H1 (cell line): ENCODE results near the gene ALK. TPM values are rescaled to one million over a fixed set of nuclear protein-coding genes. Genes with fewer than 3 reads are reported as not detected.

Experiments
- CTCF ChIA-PET: fragments of 300-600 bp; sonication (Branson Sonifier 250); formaldehyde crosslinking; loops from one replicate; lab custom pipeline; 2021; ENCODE audit not compliant: partially characterized antibody; lab: Charles Lee
- POLR2A ChIA-PET: fragments of 300-600 bp; sonication (Branson Sonifier 250); formaldehyde crosslinking; loops from one replicate; lab custom pipeline; 2021; ENCODE audit warnings: inconsistent platforms; ENCODE audit not compliant: partially characterized antibody; lab: Charles Lee
- DNase-seq, 2 experiments: peaks; one replicate each; pipeline versions ENCODE4 v3.0.0 to v3.0.0-alpha.2; 2010 to 2022; ENCODE audit warnings: low spot score in 2 of 2, low read depth in 1 of 2, mixed read lengths in 1 of 2
- FAIRE-seq: peaks from 2 replicates; lab custom pipeline; 2011; peaks lifted over from hg19 to GRCh38; lab: Jason Lieb, UNC
- H2AFZ ChIP-seq: 2 replicates; pipeline ENCODE4 v1.8.1; 2012; ENCODE audit warnings: low read length, inconsistent platforms
- H2AK5ac ChIP-seq: 2 replicates; pipeline ENCODE4 v1.6.1; 2013; ENCODE audit warnings: low read depth, low read length
- H2BK120ac ChIP-seq: replicated peaks from 2 replicates; pipeline ENCODE3; 2013; ENCODE audit warnings: low read depth, low read length, inconsistent platforms
- H2BK12ac ChIP-seq: 2 replicates; pipeline ENCODE4 v1.6.1; 2013; ENCODE audit warnings: low read depth, low read length
- H2BK15ac ChIP-seq: 2 replicates; pipeline ENCODE4 v1.6.1; 2013; ENCODE audit warnings: low read length
- H2BK20ac ChIP-seq: 2 replicates; pipeline ENCODE4 v1.6.1; 2013; ENCODE audit warnings: low read length
- H2BK5ac ChIP-seq: 2 replicates; pipeline ENCODE4 v1.6.1; 2013; ENCODE audit warnings: low read depth, low read length
- H3K14ac ChIP-seq: 2 replicates; pipeline ENCODE4 v1.6.1; 2013; ENCODE audit warnings: inconsistent platforms; ENCODE audit not compliant: insufficient read length
- H3K18ac ChIP-seq: 2 replicates; pipeline ENCODE4 v1.6.1; 2013; ENCODE audit warnings: low read length; ENCODE audit errors: extremely low read depth
- H3K23ac ChIP-seq: 2 replicates; pipeline ENCODE4 v1.6.1; 2013; ENCODE audit warnings: inconsistent platforms; ENCODE audit not compliant: insufficient read length
- H3K23me2 ChIP-seq: 2 replicates; pipeline ENCODE4 v1.6.1; 2013; ENCODE audit warnings: low read depth, low read length
- H3K27ac ChIP-seq: 2 replicates; pipeline ENCODE4 v1.6.1; 2011; ENCODE audit warnings: low read depth, low read length, inconsistent platforms
- H3K27me3 ChIP-seq, 4 experiments: replicated peaks in 1 of 4; 1 replicate in 1 of 4; 2 replicates in 3 of 4; pipeline versions ENCODE4 v1.6.1 to v1.8.1; 2011 to 2013; ENCODE audit warnings: low read length in 3 of 4, mild to moderate bottlenecking in 3 of 4, inconsistent platforms in 2 of 4, mixed read lengths in 2 of 4, moderate library complexity in 1 of 4; ENCODE audit not compliant: control insufficient read depth in 3 of 4, insufficient read depth in 3 of 4; ENCODE audit errors: extremely low read depth in 1 of 4
- H3K36me3 ChIP-seq, 4 experiments: 2 replicates each; pipeline versions ENCODE4 v1.6.1 to v1.8.1; 2011 to 2013; ENCODE audit warnings: mild to moderate bottlenecking in 4 of 4, low read length in 3 of 4, moderate library complexity in 2 of 4, control low read depth in 1 of 4, inconsistent platforms in 1 of 4; ENCODE audit not compliant: insufficient read depth in 4 of 4, control insufficient read depth in 2 of 4
- H3K4ac ChIP-seq: replicated peaks from 2 replicates; pipeline ENCODE3; 2013; ENCODE audit warnings: low read length, low read depth, mixed read lengths, inconsistent platforms; ENCODE audit not compliant: insufficient read length
- H3K4me1 ChIP-seq, 4 experiments: replicated peaks in 1 of 4; 1 replicate in 1 of 4; 2 replicates in 3 of 4; pipeline versions ENCODE4 v1.6.1 to v1.8.1; 2011 to 2013; ENCODE audit warnings: low read length in 3 of 4, inconsistent platforms in 2 of 4, mixed read lengths in 1 of 4; ENCODE audit not compliant: insufficient read depth in 4 of 4, control insufficient read depth in 3 of 4
- H3K4me2 ChIP-seq, 2 experiments: 2 replicates each; pipeline versions ENCODE4 v1.6.1 to v1.8.1; 2011 to 2013; ENCODE audit warnings: low read depth in 2 of 2, low read length in 2 of 2, control low read depth in 1 of 2, inconsistent platforms in 1 of 2, mild to moderate bottlenecking in 1 of 2; ENCODE audit not compliant: insufficient read depth in 1 of 2
- H3K4me3 ChIP-seq, 4 experiments: fragments of 200-600, 300-600 bp in 1 of 4; sonication (generic), shearing (Covaris generic), sonication (Bioruptor Twin) in 1 of 4; 2 replicates each; pipeline versions ENCODE4 v1.5.1 to v1.8.1; 2011 to 2016; ENCODE audit warnings: low read length in 4 of 4, low read depth in 3 of 4, control low read depth in 2 of 4, inconsistent platforms in 2 of 4, mild to moderate bottlenecking in 2 of 4, mixed read lengths in 1 of 4, moderate library complexity in 1 of 4; ENCODE audit not compliant: insufficient read depth in 2 of 4; ENCODE audit errors: extremely low read depth in 1 of 4
- H3K56ac ChIP-seq: replicated peaks from 2 replicates; pipeline ENCODE3; 2013; ENCODE audit warnings: low read depth, mild to moderate bottlenecking, mixed read lengths, low read length, inconsistent platforms; ENCODE audit not compliant: insufficient read length
- H3K79me1 ChIP-seq: 2 replicates; pipeline ENCODE4 v1.6.1; 2013; ENCODE audit warnings: low read depth, low read length, control low read depth
- H3K79me2 ChIP-seq, 2 experiments: 2 replicates each; pipeline versions ENCODE4 v1.6.1 to v1.8.1; 2012 to 2013; ENCODE audit warnings: low read length in 2 of 2, mild to moderate bottlenecking in 2 of 2, inconsistent platforms in 1 of 2; ENCODE audit not compliant: insufficient read depth in 2 of 2, control insufficient read depth in 1 of 2
- H3K9ac ChIP-seq, 4 experiments: replicated peaks in 1 of 4; 1 replicate in 1 of 4; 2 replicates in 3 of 4; pipeline versions ENCODE4 v1.6.1 to v1.8.1; 2011 to 2013; ENCODE audit warnings: low read depth in 3 of 4, low read length in 3 of 4, control low read depth in 2 of 4, mild to moderate bottlenecking in 2 of 4, moderate library complexity in 2 of 4, inconsistent platforms in 1 of 4; ENCODE audit errors: extremely low read depth in 1 of 4
- H3K9me3 ChIP-seq, 2 experiments: 2 replicates each; pipeline versions ENCODE4 v1.6.1 to v1.8.1; 2012 to 2013; ENCODE audit warnings: mild to moderate bottlenecking in 2 of 2, moderate library complexity in 2 of 2, control low read depth in 1 of 2, inconsistent platforms in 1 of 2, low read depth in 1 of 2, low read length in 1 of 2, mixed read lengths in 1 of 2; ENCODE audit not compliant: insufficient read depth in 2 of 2
- H4K20me1 ChIP-seq, 2 experiments: replicated peaks in 1 of 2; 2 replicates each; pipeline versions ENCODE3 to v1.8.1; 2011 to 2013; ENCODE audit warnings: inconsistent platforms in 2 of 2, low read length in 2 of 2, mild to moderate bottlenecking in 1 of 2; ENCODE audit not compliant: insufficient read depth in 2 of 2, control insufficient read depth in 1 of 2
- H4K5ac ChIP-seq: 2 replicates; pipeline ENCODE4 v1.6.1; 2013; ENCODE audit warnings: low read length, low read depth, mixed read lengths, inconsistent platforms; ENCODE audit not compliant: insufficient read length
- H4K8ac ChIP-seq: 2 replicates; pipeline ENCODE4 v1.8.0; 2013; ENCODE audit warnings: mild to moderate bottlenecking, moderate library complexity, low read length, inconsistent platforms; ENCODE audit not compliant: insufficient read depth; ENCODE audit errors: extremely low read depth
- H4K91ac ChIP-seq: replicated peaks from 2 replicates; pipeline ENCODE3; 2013; ENCODE audit warnings: low read length, mixed read lengths, inconsistent platforms; ENCODE audit not compliant: insufficient read length
- CTBP2 ChIP-seq: IDR thresholded peaks from 2 replicates; pipeline ENCODE4 v1.7.0; 2011; ENCODE audit warnings: borderline replicate concordance, mild to moderate bottlenecking, moderate library complexity, mixed read lengths, low read length; ENCODE audit not compliant: insufficient read depth, insufficient read length
- TCF12 ChIP-seq: IDR thresholded peaks from 2 replicates; pipeline ENCODE4 v1.6.1; 2011; ENCODE audit warnings: low read depth, mild to moderate bottlenecking, low read length
- WGBS, 2 experiments: shearing (Covaris generic) in 1 of 2; methylation state at CpG; one replicate each; pipeline versions ENCODE4 v1.1.6 to v1.1.7; 2013 to 2015; ENCODE audit warnings: low lambda C conversion rate in 2 of 2, mixed read lengths in 2 of 2, inconsistent platforms in 1 of 2, low coverage in 1 of 2, missing lambda C conversion rate in 1 of 2; ENCODE audit not compliant: insufficient replicate concordance in 2 of 2, insufficient coverage in 1 of 2, insufficient read length in 1 of 2; ENCODE audit errors: extremely low coverage in 1 of 2, missing lambda C conversion rate in 1 of 2; 5-methylcytosine and 5-hydroxymethylcytosine counted together
- polyA plus RNA-seq, 7 experiments: library from polyadenylated mRNA; depleted of rRNA in 3 of 7; stranded (reverse) in 5 of 7; unstranded in 2 of 7; fragments of >200 nt in 5 of 7; fragments of 200-250 nt in 2 of 7; gene quantifications; 1 replicate in 5 of 7; 2 replicates in 1 of 7; 4 replicates in 1 of 7; pipeline versions ENCODE4 v1.2.1 to v1.2.3, GENCODE V29; 2011 to 2013; ENCODE audit warnings: missing spikeins in 2 of 7, mixed read lengths in 2 of 7
- total RNA-seq: library from RNA; stranded (reverse); fragmentation: NEBNext Ultra II Directional; extraction: Animal tissue kit (Norgen Biotek cat#: 25700); gene quantifications from 2 replicates; pipeline ENCODE4 v1.2.1, GENCODE V29; 2021

Gene ALK
- total and polyA plus RNA-seq, 2 of the 8 experiments (the other 6 are each of a cell fraction or from before 2014, with no cell fraction given), result 0.02 to 0.09 TPM

GRCh38 chr2:29587402-29588190 lies 333.8 kb downstream of the ALK start:
- no peaks in the 10 kb centered on the region for H3K4me1 ChIP-seq
- no peak overlapping the region for H2BK15ac ChIP-seq
- H3K18ac ChIP-seq, result no peak overlapping the region
- DNase-seq (no peak), FAIRE-seq (no peak)
- 94% methylated on average over 5 of the region's 5 CpGs; no CpG with 5 or more reads in 1 of the 2 experiments for WGBS, 2 experiments
- no peak overlapping the region for H2BK20ac ChIP-seq
- H3K27me3 ChIP-seq, result no peaks in the 10 kb centered on the region
- ChIA-PET POLR2A (no interaction called here), CTCF (interaction anchor here (0.9 to 1.3 kb wide), 5 partner anchors 12 to 349 kb away, joined by 3 to 5 read pairs (median 3); no protein-coding TSS in a partner anchor)
- no peak overlapping the region for H2BK12ac ChIP-seq
- H3K23me2 ChIP-seq, result no peaks in the 10 kb centered on the region
- no peak overlapping the region for H3K14ac ChIP-seq
- no peak overlapping the region for H2AFZ ChIP-seq
- H2BK120ac ChIP-seq, result no peak overlapping the region
- H4K5ac ChIP-seq, result no peak overlapping the region
- H3K9ac ChIP-seq, result no peak overlapping the region
- H3K27ac ChIP-seq, result no peak overlapping the region
- H3K36me3 ChIP-seq, result no peaks in the 10 kb centered on the region
- no peaks in the 10 kb centered on the region for H3K79me1 ChIP-seq
- no peaks in the 10 kb centered on the region for H4K20me1 ChIP-seq
- no peak overlapping the region for H3K4me2 ChIP-seq
- H2BK5ac ChIP-seq, result no peak overlapping the region
- H3K4me3 ChIP-seq, result no peak overlapping the region
- no peak overlapping the region for H3K56ac ChIP-seq
- no peak overlapping the region for H3K4ac ChIP-seq
- H3K23ac ChIP-seq, result no peak overlapping the region
- TF ChIP-seq CTBP2, result no peak
- no peak for TF ChIP-seq TCF12
- TF ChIP-seq, all 59 proteins: peak for 0
- no peak overlapping the region for H4K91ac ChIP-seq
- no peaks in the 10 kb centered on the region for H3K9me3 ChIP-seq
- H2AK5ac ChIP-seq, result no peak overlapping the region
- no peaks in the 10 kb centered on the region for H3K79me2 ChIP-seq
- no peak overlapping the region for H4K8ac ChIP-seq
